Measurements from ENCODE around the gene CABP4. TPM values are rescaled to one million over a fixed set of nuclear protein-coding genes. Genes with fewer than 3 reads are reported as not detected.

CABP4 gene
- total RNA-seq, 1 experiment from 2014 or later: 0.55 TPM

DNA sequence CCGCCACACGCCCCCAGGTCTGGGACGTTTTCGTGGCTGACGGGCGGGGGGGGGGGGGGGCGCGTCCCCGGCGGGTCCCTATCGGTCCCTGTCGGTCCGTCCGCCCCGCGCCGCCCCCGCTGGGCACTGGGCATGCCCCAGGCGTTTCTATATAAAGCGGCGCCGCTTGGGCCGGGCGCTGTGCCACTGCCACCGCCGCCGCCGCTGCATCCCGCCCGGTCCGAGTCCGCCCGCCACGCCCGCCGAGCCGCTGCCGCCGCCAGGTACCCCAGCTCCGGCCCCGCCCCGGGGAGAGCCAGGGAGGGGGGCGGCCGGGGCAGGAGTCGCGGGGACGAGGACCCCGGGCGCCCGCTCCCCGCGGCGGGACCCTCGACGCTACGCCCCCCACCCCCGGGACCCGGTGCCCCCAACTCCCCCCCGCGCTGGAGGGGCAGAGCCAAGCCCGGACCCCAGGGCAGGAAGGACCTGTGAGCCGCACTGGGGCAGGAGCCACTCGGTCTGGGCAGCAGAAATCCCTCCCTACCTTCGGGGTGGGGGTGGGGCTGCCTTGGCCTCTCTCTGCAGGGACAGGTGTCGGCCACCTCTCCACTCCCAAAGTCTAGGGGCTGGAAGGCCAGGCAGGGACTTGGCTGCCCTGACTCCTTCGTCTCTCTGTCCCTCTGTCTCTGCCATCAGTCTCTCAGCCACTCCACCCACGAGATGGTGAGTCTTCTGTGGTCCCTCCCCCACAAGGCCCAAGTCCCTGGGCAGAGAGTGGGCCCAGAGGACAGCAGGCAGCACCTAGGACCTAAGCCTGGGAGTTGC lies 39.5 kb upstream of the CABP4 start, which contains the start of gene CARNS1:
CARNS1 (plus strand) TSS at position 178 of the 804 bp plus-strand sequence; CDS start at position 700, 522 bp downstream.
- Histone ChIP-seq H3K4me1 (ENCODE audit: insufficient read depth, low read length) (peaks cover 6% of the 10 kb centered on the region; the same call in 1 of the 2 replicates), H3K27ac (ENCODE audit: low read length) (no peak within 1 kb of the TSS), H3K79me2 (ENCODE audit: low read length) (no peaks in the 10 kb centered on the region), H4K20me1 (ENCODE audit: low read length) (no peaks in the 10 kb centered on the region), H3K9me2 (replicated peaks; ENCODE audit: low read length) (no peaks in the 10 kb centered on the region), H3K4me3 (ENCODE audit: low read length) (peak within 1 kb of the TSS; percentile 54), H3K4me2 (ENCODE audit: low read length) (peak within 1 kb of the TSS; percentile 84), H3K27me3 (ENCODE audit: low read length) (no peaks in the 10 kb centered on the region), H3K9ac (ENCODE audit: low read length) (no peak within 1 kb of the TSS), H2AFZ (ENCODE audit: low read length) (peak within 1 kb of the TSS; percentile 57; the same call in 1 of the 2 replicates), H3K9me3 (ENCODE audit: low read length) (no peaks in the 10 kb centered on the region), H3K36me3 (ENCODE audit: low read depth, low read length) (no peaks in the 10 kb centered on the region), H3F3A (ENCODE audit: low read length, unreplicated experiment) (no peaks in the 10 kb centered on the region)
- POLR2A ChIA-PET (ENCODE audit: unreplicated experiment): no interaction called here
- ATAC-seq (0 out of 2 replicates have a peak, but pooled peaks have one; percentile 10), DNase-seq (no peak)
- CTCF ChIA-PET: no interaction called here
- TF ChIP-seq EZH2 (IDR thresholded peaks at IDR 0.05; ENCODE audit: low read length, unreplicated experiment): no peak
- TF ChIP-seq, protein P1, sequence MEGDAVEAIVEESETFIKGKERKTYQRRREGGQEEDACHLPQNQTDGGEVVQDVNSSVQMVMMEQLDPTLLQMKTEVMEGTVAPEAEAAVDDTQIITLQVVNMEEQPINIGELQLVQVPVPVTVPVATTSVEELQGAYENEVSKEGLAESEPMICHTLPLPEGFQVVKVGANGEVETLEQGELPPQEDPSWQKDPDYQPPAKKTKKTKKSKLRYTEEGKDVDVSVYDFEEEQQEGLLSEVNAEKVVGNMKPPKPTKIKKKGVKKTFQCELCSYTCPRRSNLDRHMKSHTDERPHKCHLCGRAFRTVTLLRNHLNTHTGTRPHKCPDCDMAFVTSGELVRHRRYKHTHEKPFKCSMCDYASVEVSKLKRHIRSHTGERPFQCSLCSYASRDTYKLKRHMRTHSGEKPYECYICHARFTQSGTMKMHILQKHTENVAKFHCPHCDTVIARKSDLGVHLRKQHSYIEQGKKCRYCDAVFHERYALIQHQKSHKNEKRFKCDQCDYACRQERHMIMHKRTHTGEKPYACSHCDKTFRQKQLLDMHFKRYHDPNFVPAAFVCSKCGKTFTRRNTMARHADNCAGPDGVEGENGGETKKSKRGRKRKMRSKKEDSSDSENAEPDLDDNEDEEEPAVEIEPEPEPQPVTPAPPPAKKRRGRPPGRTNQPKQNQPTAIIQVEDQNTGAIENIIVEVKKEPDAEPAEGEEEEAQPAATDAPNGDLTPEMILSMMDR (conservative IDR thresholded peaks at IDR 0.05; ENCODE audit: low read depth, low read length): no peak
- no peak for TF ChIP-seq EZH2phosphoT487 (IDR thresholded peaks at IDR 0.05; ENCODE audit: borderline replicate concordance, low read length)
- intact Hi-C loops (cut with micrococcal nuclease): no loop called here
- BruUV-seq (replicated peaks): no TSS peak

DNA sequence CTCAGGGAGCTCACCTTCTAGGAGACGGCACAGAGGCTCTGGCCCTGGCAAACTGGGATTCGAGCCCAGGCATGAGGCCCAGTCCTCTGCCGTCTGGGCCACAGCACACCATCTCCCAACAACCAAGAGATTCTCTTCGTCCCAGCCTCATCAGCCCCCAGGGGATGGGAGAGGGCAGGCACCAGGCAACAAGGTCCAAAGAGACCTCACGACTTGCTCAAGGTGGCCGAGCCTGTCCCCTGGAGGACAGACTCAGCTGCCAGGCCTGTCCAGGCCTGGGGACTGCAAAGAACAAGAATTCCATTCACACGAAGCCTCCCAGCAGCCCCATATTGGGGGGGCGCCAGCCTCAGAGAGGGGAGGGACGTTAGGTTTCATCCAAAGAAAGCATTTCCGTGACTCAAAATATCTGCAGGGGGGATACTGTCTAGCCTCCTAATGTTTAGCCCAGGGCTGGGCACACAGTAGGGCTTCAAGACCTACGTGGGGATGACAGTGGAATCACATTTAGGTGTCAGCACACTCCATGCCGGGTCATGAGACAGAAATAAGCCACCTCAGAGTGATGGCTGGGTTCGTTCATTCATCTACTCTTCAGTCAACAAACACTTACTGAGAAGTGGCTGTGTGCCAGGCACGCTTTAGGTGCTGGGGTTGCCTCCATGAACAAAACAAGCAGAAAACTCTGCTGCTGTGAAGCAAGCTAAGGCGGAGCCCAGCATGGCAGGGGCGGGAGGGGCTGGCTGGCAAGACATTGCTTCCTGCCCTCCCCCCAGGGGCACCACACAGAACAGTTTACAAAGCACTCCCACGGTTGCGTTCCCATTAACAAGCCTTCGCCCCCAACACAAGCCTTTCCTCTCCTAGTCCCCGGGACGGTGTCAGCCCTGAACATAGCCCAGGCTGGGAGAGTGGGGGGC lies 38.5 kb upstream of the CABP4 start:
- Histone ChIP-seq H3K79me2 (ENCODE audit: low read length) (no peaks in the 10 kb centered on the region), H3K27ac (ENCODE audit: low read length) (no peak overlapping the region), H3K36me3 (ENCODE audit: low read depth, low read length) (no peaks in the 10 kb centered on the region), H3K9me3 (ENCODE audit: low read length) (no peaks in the 10 kb centered on the region), H3K9me2 (replicated peaks; ENCODE audit: low read length) (no peaks in the 10 kb centered on the region), H3K4me3 (ENCODE audit: low read length) (no peak overlapping the region), H3K27me3 (ENCODE audit: low read length) (no peaks in the 10 kb centered on the region), H2AFZ (ENCODE audit: low read length) (no peak overlapping the region), H3K4me1 (ENCODE audit: insufficient read depth, low read length) (peaks cover 6% of the 10 kb centered on the region; the same call in 1 of the 2 replicates), H3K9ac (ENCODE audit: low read length) (no peak overlapping the region), H3K4me2 (ENCODE audit: low read length) (no peak overlapping the region), H3F3A (ENCODE audit: low read length, unreplicated experiment) (no peaks in the 10 kb centered on the region), H4K20me1 (ENCODE audit: low read length) (no peaks in the 10 kb centered on the region)
- ChIA-PET CTCF (no interaction called here), POLR2A (ENCODE audit: unreplicated experiment) (no interaction called here)
- TF ChIP-seq, protein P1 (conservative IDR thresholded peaks at IDR 0.05; ENCODE audit: low read depth, low read length): no peak
- no peak for TF ChIP-seq EZH2 (IDR thresholded peaks at IDR 0.05; ENCODE audit: low read length, unreplicated experiment)
- TF ChIP-seq EZH2phosphoT487 (IDR thresholded peaks at IDR 0.05; ENCODE audit: borderline replicate concordance, low read length): no peak
- DNase-seq: peak; percentile 34
- BruUV-seq (replicated peaks): no TSS peak
- ATAC-seq: no peak
- intact Hi-C loops (cut with micrococcal nuclease): no loop called here

All from PC-3 (cell line).